HG03135 (cell line): ENCODE results near the gene CUL7.

Experiments
- ATAC-seq: cut with Tn5 transposase; IDR thresholded peaks from one replicate; pipeline ENCODE4 v1.9.1; 2021; ENCODE audit warnings: mild to moderate bottlenecking, moderate library complexity; ENCODE audit not compliant: unreplicated experiment

CUL7 gene

DNA sequence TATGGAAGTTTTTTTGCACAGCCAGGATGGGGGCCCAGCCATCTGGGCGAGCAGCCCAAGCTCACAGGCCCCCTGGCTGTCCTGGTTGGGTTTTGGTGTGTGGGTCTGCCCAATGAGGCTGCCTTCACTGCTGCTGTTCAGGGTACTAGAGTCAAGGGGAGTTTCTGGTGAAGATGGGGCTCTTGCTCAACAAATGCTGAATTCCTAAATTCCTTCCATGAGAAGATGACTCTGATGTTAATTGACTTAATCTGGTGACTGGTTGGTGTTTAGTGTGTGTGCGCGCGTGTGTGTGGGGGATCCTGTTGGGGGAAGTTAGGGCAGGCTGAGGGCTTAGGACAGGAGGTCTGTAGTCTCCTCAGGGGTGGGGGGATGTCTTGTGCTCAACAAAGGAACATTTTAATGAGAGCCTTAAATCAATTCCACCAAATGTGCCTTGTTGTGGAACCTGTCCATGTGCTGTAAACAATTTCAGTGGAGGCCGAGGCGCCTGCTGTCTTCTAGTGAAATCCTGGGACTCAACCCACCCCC is 24.4 kb upstream of the CUL7 start:
- ATAC-seq = no peak

GRCh38 chr6:43077333-43077809 is 23.7 kb upstream of the CUL7 start:
- no peak for ATAC-seq

GRCh38 chr6:43076464-43077332 is 23.0 kb upstream of the CUL7 start:
- no peak for ATAC-seq

DNA sequence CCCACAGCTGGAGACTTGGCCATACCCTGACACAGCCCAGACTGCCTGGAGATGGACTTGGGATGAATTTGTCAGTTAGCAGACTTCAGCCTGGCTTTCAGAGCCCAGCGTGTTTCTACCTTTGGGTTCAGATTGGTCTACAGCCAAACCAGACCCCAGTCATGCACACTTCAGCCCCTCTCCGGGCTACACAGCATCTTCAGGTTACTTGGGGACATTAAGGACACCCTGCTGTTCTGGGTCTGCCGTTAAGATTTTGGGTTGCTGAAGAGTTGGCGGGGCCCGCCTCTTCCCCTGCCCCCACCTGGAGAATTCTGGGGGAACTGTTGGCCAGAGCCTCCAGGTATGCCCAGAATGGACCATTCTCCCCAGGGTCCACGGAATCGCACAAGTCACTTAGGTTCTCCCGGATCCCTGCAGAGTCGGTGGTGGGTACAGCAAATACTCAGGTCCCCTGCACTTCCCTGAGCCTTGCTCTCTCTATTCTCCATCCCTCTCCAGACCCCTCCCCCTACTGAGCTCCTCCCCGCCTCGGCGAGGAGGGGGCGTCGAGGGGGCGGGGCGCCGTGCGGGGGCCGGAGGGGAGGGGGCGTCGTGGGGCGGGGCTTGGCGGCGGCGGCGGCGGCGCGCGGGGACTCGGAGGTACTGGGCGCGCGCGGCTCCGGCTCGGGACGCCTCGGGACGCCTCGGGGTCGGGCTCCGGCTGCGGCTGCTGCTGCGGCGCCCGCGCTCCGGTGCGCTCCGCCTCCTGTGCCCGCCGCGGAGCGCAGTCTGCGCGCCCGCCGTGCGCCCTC is 22.2 kb upstream of the CUL7 start, which contains the start of gene PTK7:
PTK7 (plus strand) TSS at position 645 of the 794 bp plus-strand sequence. CDS start 175 bp downstream, outside the sequence.
- no peak for ATAC-seq

GRCh38 chr6:43074847-43075669 is 21.4 kb upstream of the CUL7 start:
- no peak for ATAC-seq

DNA sequence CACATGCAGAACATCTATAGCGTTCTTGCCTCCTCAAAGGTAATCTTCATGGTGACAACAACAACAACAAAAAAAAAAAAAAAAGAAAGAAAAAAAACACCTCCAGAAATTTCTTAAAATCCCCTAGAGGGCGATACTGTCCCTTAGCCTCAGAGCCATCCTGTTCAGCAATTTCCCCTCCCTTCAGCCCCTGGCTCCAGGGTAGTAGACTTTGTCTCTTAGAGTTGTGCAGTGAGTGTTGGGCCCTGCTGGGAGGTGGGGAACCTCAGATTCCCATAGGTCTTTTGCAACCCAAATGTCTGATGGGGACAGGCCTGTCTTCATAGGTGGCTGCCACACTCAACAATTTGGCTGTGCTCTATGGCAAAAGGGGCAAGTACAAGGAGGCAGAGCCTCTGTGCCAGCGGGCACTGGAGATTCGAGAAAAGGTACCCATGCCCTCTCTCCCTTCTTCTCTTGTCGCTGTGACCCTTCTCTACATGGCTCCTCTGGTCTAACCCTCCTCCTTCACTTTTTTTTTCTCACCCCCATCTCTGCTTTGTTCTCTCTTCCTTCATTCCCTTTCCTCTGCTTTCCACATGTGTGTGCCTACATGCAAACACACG is 16.5 kb upstream of the CUL7 start:
- no peak for ATAC-seq

GRCh38 chr6:43062818-43063217 is 9.2 kb upstream of the CUL7 start:
- ATAC-seq = no peak

GRCh38 chr6:43061861-43062260 is 8.2 kb upstream of the CUL7 start:
- ATAC-seq = no peak

GRCh38 chr6:43060755-43061633 is 7.3 kb upstream of the CUL7 start:
- no peak for ATAC-seq

DNA sequence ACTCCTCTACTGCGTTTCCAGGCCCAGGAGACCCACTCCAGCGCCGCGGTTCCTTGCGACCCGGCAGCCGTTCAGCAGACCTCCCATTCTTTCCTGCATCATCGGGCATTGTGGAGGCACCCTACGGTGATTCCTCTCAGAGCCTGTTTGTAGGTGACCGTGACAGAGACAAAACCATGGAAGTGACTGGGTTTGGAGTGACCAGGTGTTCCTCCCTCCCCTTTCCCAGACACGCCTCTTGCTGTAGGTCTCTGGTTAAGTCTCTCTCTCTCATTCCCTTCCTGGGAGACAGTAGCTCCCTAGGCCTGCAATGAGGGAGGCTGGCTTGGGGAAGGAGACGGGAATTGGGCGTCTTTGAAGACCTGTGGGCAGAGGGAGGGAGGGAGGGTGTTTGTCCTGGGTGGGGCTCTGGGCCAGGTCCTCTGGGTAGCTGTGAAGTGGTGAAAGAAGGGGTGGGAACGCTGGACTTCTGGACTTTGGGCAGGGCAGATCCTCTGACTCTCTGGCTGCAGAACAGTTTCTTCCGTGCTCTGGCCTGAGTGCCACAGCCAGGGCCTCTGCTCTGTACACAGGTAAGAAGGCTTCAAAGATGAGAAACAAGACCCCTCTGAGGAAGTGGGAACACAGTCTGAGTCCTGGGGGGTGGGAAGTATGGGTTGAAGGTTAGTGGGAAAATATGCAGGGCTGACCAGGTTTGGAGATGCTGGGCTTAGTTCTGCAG is 6.5 kb upstream of the CUL7 start:
- ATAC-seq = no peak

- peak; percentile 84 for ATAC-seq
These were observed 5.8 kb upstream of the CUL7 start, which contains the start of the genes KLC4 and MRPL2 for GRCh38 chr6:43059168-43060033. Gene KLC4 (plus strand): TSS chr6:43059631. CDS start chr6:43061336, 1,705 bp downstream. Gene MRPL2 (minus strand): TSS chr6:43059434. CDS start chr6:43059381, 53 bp downstream.

GRCh38 chr6:43058531-43058930 is 4.9 kb upstream of the CUL7 start:
- no peak for ATAC-seq

DNA sequence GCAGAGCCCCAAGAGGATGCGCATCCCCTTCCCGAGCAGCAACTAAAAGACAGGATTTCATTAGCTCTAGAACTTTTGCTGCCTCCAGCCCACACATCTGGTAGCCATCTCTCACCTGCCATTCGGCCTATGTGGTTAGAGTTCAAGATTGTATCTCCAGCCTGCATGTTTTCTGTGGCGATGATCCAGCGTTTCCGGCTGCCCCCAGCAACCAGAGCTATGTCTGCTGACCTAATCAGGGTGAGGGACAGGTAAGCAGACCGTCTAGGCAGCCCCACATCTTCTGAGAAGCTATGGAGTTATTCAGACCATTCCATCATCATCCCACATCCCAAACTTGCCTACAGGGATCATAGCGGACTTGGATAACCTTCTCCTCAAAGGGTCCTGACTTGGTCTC is 2.3 kb upstream of the CUL7 start:
- ATAC-seq = no peak

DNA sequence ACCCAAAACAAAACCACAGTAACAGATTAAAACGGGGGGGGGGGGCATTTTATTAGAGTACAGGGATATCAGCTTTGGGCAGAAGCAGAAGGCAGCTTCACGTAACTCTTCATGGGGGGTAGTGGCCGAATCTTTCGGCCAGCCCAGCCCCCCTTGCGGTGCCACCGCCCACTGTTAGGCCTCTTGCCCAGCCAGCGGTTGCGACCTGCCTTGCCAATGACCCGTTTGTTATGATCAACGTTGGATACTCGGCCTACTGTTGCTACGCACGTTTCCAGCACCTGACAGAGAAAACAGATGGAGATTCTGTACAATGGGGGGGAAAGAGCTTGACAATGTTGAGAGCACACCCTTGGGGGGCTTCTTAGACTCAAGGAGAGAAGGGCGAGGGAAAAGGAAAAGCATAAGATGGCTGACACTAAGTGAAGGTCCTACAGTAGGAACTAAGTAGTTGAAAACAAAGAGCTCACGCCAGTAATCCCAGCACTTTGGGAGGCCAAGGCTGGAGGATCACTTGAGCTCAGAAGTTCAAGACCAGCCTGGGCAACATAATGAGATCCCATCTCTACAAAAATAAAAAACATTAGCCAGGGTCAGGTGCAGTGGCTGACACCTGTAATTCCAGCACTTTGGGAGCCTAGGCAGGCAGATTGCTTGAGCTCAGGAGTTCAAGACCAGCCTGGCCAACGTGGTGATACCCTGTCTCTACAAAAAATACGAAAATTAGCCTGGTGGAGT is 724 bp upstream of the CUL7 start:
- no peak for ATAC-seq

DNA sequence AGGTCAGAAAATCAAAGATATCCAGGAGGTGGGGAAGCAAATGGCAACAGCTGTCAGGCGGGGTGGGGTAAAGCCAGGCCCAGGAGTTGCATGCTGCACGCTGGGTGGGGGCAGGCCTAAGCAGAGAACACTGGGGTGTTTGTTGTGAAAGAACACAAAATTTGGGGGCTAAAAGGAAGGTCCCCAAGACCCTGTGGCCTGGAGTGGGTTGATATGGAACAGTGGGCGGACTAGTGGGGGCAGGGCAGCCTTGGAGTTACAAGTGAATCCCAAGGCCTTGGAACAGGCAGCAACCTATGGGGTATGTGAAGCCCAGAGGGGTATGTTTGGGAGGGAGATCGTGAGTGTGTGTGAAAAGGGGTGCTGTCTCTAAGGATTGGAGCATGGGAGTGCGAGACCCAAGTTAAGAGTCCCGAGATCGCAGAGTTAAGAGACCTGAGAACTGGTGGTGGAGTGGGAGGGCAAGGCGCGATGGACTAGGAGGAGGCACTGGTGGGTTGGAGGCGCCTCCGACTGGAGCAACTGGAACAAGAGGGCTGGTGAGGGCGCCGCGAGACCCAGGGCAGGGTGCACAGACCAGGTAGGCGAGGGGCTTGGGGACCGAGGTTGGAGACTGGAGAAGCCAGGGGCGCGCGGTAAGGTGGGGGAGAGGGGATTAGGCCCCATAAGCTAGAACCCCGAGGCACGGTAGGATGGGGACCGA is 658 bp downstream of the CUL7 start:
- peak; percentile 18 for ATAC-seq

DNA sequence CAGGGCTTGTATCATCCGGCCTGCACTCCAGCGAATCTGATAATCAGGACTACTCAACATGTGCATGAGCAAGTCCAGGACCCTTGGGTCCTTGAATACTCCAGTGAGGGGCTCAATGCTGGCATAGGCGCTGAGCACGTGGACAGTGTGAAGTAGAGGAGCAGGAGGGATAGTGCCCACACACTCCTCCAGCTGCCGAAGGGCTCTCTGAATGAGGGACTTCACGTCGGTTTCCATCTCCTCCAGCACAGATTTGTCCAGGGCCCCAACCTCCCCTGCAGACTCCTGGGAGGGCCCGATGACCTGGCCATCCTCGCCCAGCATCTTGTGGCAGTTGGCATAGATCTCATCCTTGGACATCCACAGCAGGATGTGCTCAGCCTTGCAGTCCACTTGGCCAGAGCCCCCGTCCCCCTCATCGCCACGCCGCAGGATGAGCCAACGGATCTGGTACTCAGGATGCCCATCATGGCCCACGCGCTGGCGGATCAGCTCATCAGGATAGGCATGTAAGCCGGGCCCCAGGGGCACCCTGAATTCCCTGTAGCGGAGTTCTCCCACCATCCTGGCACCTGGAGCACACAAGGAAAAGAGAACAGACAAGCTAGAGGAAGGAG is 1.3 kb downstream of the CUL7 start:
- ATAC-seq = no peak
